Neural progenitor cell (in vitro differentiated cells): ENCODE data around the gene DRG1. TPM values are rescaled to one million over a fixed set of nuclear protein-coding genes. Genes with fewer than 3 reads are reported as not detected.
"Not testable (repeated sequence)": the region's sequence is repeated elsewhere in the genome, so short reads cannot be mapped to it uniquely, and the experiment has no call there.

Experiments
- DNase-seq: peaks from one replicate; pipeline ENCODE4 v3.0.0-alpha.2; 2016; ENCODE audit warnings: low spot score
- H2AFZ ChIP-seq: fragments of 200-600 bp; sonication (generic); replicated peaks from 2 replicates; pipeline ENCODE4 v1.6.1; 2016; ENCODE audit warnings: antibody characterized with exemption
- H3F3A ChIP-seq: fragments of 200-600 bp; sonication (generic); 2 replicates; pipeline ENCODE4 v1.6.1; 2016; ENCODE audit warnings: antibody characterized with exemption, low read depth
- H3K27ac ChIP-seq: fragments of 200-600 bp; sonication (generic); 2 replicates; pipeline ENCODE4 v1.5.1; 2016; ENCODE audit warnings: mild to moderate bottlenecking
- H3K27me3 ChIP-seq: fragments of 200-600 bp; sonication (generic); 2 replicates; pipeline ENCODE4 v1.6.1; 2016; ENCODE audit warnings: mild to moderate bottlenecking, moderate library complexity
- H3K36me3 ChIP-seq: fragments of 200-600 bp; sonication (generic); 2 replicates; pipeline ENCODE4 v1.5.1; 2016
- H3K4me1 ChIP-seq: fragments of 200-600 bp; sonication (generic); 2 replicates; pipeline ENCODE4 v1.6.1; 2016; ENCODE audit warnings: mixed run types
- H3K4me2 ChIP-seq: fragments of 200-600 bp; sonication (generic); 2 replicates; pipeline ENCODE4 v1.6.1; 2016
- H3K4me3 ChIP-seq: fragments of 200-600 bp; sonication (generic); 2 replicates; pipeline ENCODE4 v1.5.1; 2016
- H3K79me2 ChIP-seq: fragments of 200-600 bp; sonication (generic); 2 replicates; pipeline ENCODE4 v1.6.1; 2016; ENCODE audit warnings: low read depth
- H3K9ac ChIP-seq: fragments of 200-600 bp; sonication (generic); 2 replicates; pipeline ENCODE4 v1.6.1; 2016
- H3K9me3 ChIP-seq: fragments of 200-600 bp; sonication (generic); 2 replicates; pipeline ENCODE4 v1.5.1; 2016; ENCODE audit warnings: low read depth
- H4K20me1 ChIP-seq: fragments of 200-600 bp; sonication (generic); 2 replicates; pipeline ENCODE4 v1.6.1; 2016; ENCODE audit warnings: low read depth
- H3K27ac Mint-ChIP-seq: 3 replicates; pipeline ENCODE4 v1.8.0; 2021; ENCODE audit warnings: mixed read lengths
- H3K27me3 Mint-ChIP-seq: 2 replicates; pipeline ENCODE4 v1.8.0; 2022; ENCODE audit warnings: low read depth, mild to moderate bottlenecking, inconsistent platforms, moderate library complexity, mixed read lengths; ENCODE audit not compliant: insufficient read depth
- H3K36me3 Mint-ChIP-seq: 3 replicates; pipeline ENCODE4 v1.8.0; 2021; ENCODE audit warnings: mixed read lengths
- H3K4me1 Mint-ChIP-seq: 3 replicates; pipeline ENCODE4 v1.8.0; 2021; ENCODE audit warnings: mixed read lengths
- H3K4me3 Mint-ChIP-seq: 3 replicates; pipeline ENCODE4 v1.8.0; 2021; ENCODE audit warnings: mild to moderate bottlenecking, moderate library complexity, mixed read lengths
- H3K9me3 Mint-ChIP-seq: 3 replicates; pipeline ENCODE4 v1.8.0; 2020; ENCODE audit warnings: mixed read lengths
- CTCF ChIP-seq: fragments of 200-600 bp; sonication (generic); IDR thresholded peaks from 2 replicates; pipeline ENCODE4 v1.5.1; 2017; ENCODE audit warnings: antibody characterized with exemption, mild to moderate bottlenecking
- EZH2 ChIP-seq: fragments of 200-600 bp; sonication (generic); IDR thresholded peaks from 2 replicates; pipeline ENCODE4 v1.6.1; 2017; ENCODE audit warnings: antibody characterized with exemption, mild to moderate bottlenecking, moderate library complexity
- EZH2phosphoT487 ChIP-seq: fragments of 200-600 bp; sonication (generic); IDR thresholded peaks from 2 replicates; pipeline ENCODE4 v1.6.1; 2017; ENCODE audit warnings: antibody characterized with exemption
- small RNA-seq: library from RNA; depleted of rRNA; stranded (forward); fragments of <200 nt; gene quantifications from one replicate; pipeline ENCODE3, GENCODE V24; 2015
- total RNA-seq: library from RNA; depleted of rRNA; stranded (reverse); fragments of >200 nt; gene quantifications from 2 replicates; pipeline ENCODE4 v1.2.3, GENCODE V29; 2015; ENCODE audit warnings: low replicate concordance

Gene DRG1
- total RNA-seq, 1 donor from 2014 or later, result 78.9 TPM

- no peak overlapping the region for H3K9ac ChIP-seq
- peaks cover 3% of the 10 kb centered on the region for H3K27me3 Mint-ChIP-seq
- H3K4me3 Mint-ChIP-seq, result no peak overlapping the region
- no peak overlapping the region for H3K27ac Mint-ChIP-seq
- no peak overlapping the region for H2AFZ ChIP-seq
- no peak overlapping the region for H3K27ac ChIP-seq
- peaks cover 28% of the 10 kb centered on the region for H3K36me3 Mint-ChIP-seq
- H3K4me1 Mint-ChIP-seq, result peaks cover 3% of the 10 kb centered on the region
- no peaks in the 10 kb centered on the region for H3K9me3 Mint-ChIP-seq
- H4K20me1 ChIP-seq, result peaks cover 47% of the 10 kb centered on the region
- no peak for TF ChIP-seq EZH2phosphoT487
- TF ChIP-seq EZH2, result no peak
- no peak for TF ChIP-seq CTCF
- H3K27me3 ChIP-seq, result no peaks in the 10 kb centered on the region
- no peaks in the 10 kb centered on the region for H3K36me3 ChIP-seq
- H3K79me2 ChIP-seq, result peaks cover 86% of the 10 kb centered on the region
- no peaks in the 10 kb centered on the region for H3F3A ChIP-seq
- H3K9me3 ChIP-seq, result no peaks in the 10 kb centered on the region
- H3K4me3 ChIP-seq, result no peak overlapping the region
- H3K4me1 ChIP-seq, result no peaks in the 10 kb centered on the region
- no peak for DNase-seq
- H3K4me2 ChIP-seq, result no peak overlapping the region
Measured at GRCh38 chr22:31477329-31477728, 77.9 kb downstream of the DRG1 start.

DNA sequence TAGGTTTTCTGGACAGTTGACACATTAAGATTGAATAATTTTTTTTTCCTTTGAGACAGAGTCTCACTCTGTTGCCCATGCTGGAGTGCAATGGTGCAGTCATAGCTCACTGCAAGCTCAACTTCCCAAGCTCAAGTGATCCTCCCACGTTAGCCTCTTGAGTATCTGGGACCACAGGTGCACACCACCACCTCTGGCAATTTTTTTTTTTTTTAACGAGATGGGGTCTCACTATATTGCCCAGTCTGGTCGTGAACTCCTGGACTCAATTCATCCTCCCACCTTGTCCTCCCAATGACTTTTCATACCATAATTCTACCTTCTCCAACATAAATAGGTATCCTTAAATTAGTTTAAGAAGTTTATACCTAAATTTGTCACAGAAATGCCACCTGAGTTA lies 81.7 kb downstream of the DRG1 start:
- no peak for DNase-seq
- no peak overlapping the region for H3K9ac ChIP-seq
- Mint-ChIP-seq H3K4me3 (no peak overlapping the region), H3K9me3 (no peaks in the 10 kb centered on the region), H3K27me3 (peaks cover 2% of the 10 kb centered on the region), H3K36me3 (peaks cover 38% of the 10 kb centered on the region), H3K4me1 (peaks cover 2% of the 10 kb centered on the region), H3K27ac (no peak overlapping the region)
- no peaks in the 10 kb centered on the region for H3K27me3 ChIP-seq
- TF ChIP-seq EZH2, result no peak
- TF ChIP-seq CTCF, result no peak
- no peak for TF ChIP-seq EZH2phosphoT487
- no peaks in the 10 kb centered on the region for H3K4me1 ChIP-seq
- H3K4me3 ChIP-seq, result no peak overlapping the region
- H3K79me2 ChIP-seq, result peaks cover 86% of the 10 kb centered on the region
- H4K20me1 ChIP-seq, result peaks cover 51% of the 10 kb centered on the region
- H3K9me3 ChIP-seq, result no peaks in the 10 kb centered on the region
- H2AFZ ChIP-seq, result no peak overlapping the region
- no peak overlapping the region for H3K4me2 ChIP-seq
- H3K36me3 ChIP-seq, result no peaks in the 10 kb centered on the region
- H3F3A ChIP-seq, result no peaks in the 10 kb centered on the region
- H3K27ac ChIP-seq, result no peak overlapping the region

DNA sequence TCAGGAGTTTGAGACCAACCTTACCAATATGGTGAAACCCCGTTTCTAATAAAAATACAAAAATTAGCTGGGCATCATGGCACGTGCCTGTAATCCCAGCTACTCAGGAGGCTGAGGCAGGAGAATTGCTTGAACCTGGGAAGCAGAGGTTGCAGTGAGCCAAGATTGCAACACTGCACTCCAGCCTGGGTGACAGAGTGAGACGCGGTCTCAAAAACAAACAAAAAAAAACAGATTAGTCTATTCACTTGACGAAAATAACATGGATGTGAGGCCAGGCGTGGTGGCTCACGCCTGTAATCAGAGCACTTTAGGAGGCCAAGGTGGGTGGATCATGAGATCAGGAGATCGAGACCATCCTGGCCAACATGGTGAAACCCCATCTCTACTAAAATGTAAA lies 83.1 kb downstream of the DRG1 start:
- peaks cover 85% of the 10 kb centered on the region for H3K79me2 ChIP-seq
- H3K9me3 ChIP-seq, result not testable (repeated sequence)
- peaks cover 38% of the 10 kb centered on the region for H3K36me3 Mint-ChIP-seq

More for the DNA sequence above, 83.1 kb downstream of the DRG1 start:
- not testable (repeated sequence) for H3K4me3 ChIP-seq, H3K4me2 ChIP-seq, H3K27me3 ChIP-seq, H3K4me3 Mint-ChIP-seq, H3K27ac ChIP-seq, H3K27ac Mint-ChIP-seq, H3K9ac ChIP-seq, H3F3A ChIP-seq, H3K36me3 ChIP-seq, H3K27me3 Mint-ChIP-seq, H3K4me1 Mint-ChIP-seq, DNase-seq, H3K4me1 ChIP-seq, H3K9me3 Mint-ChIP-seq, H2AFZ ChIP-seq
- peaks cover 43% of the 10 kb centered on the region for H4K20me1 ChIP-seq

Small RNA genes within 50 kb of the gene (small RNA-seq; reads per million reads assigned to genes)
- not detected for gene RNU6-28P
- gene RNU6-338P, result not detected

Other genes with a start within 250 kb of the DRG1 start
- 23.2 and 31.1 TPM in 2 replicates for gene RNF185, start 239.4 kb upstream of the DRG1 start, total RNA-seq
- 28.1 and 45.8 TPM in 2 replicates for gene LIMK2, start 187.3 kb upstream of the DRG1 start, total RNA-seq
- 4.5 and 4.7 TPM in 2 replicates for gene PIK3IP1, start 107.1 kb upstream of the DRG1 start, total RNA-seq
- gene PATZ1, start 53.3 kb upstream of the DRG1 start, total RNA-seq, result 28.6 and 55.3 TPM in 2 replicates
- 21.4 and 26.4 TPM in 2 replicates for gene EIF4ENIF1, start 90.2 kb downstream of the DRG1 start, total RNA-seq
- gene SFI1, start 96.9 kb downstream of the DRG1 start, total RNA-seq, result 25.0 and 27.6 TPM in 2 replicates